Measurements from ENCODE around the gene ZNF827.

- TF ChIP-seq CTCF (IDR thresholded peaks at IDR 0.05) (no peak), POLR2A (IDR thresholded peaks at IDR 0.05) (no peak), EP300 (IDR thresholded peaks at IDR 0.05) (no peak)
Observed at GRCh38 chr4:145743641-145744040, 195.0 kb downstream of the ZNF827 start.
